ENCODE data around the gene S1PR4.

- TF ChIP-seq CTCF (conservative IDR thresholded peaks at IDR 0.05 in 1 of 2, IDR thresholded peaks at IDR 0.05 in 1 of 2; ENCODE audit: low read depth in 1 of 2, low read length in 2 of 2) (no peak), EZH2 (IDR thresholded peaks at IDR 0.05; ENCODE audit: low read length, missing control alignments) (no peak)
Measured at GRCh38 chr19:3178973-3179738, 587 bp downstream of the S1PR4 start.

Data from fibroblast of lung (primary cell).